ENCODE measurements around the gene NXPH1. TPM values are rescaled to one million over a fixed set of nuclear protein-coding genes. Genes with fewer than 3 reads are reported as not detected.

Gene NXPH1
- total and polyA plus RNA-seq, 9 of the 15 experiments (the other 6 are each of a cell fraction or from before 2014, with no cell fraction given) = 0.16 TPM; not detected in 8

GRCh38 chr7:8800986-8801385 lies 367.6 kb downstream of the NXPH1 start (continued):
- TF ChIP-seq ZBTB40 (IDR thresholded peaks at IDR 0.05) = no peak
- no peak for TF ChIP-seq ZBTB40 (CRISPR knock-in tag; IDR thresholded peaks at IDR 0.05)
- no peak for TF ChIP-seq TAF9B (IDR thresholded peaks at IDR 0.05; ENCODE audit: partially characterized antibody)
- no peak for TF ChIP-seq DACH1 (IDR thresholded peaks at IDR 0.05; ENCODE audit: partially characterized antibody)

Other genes starting within 250 kb of the NXPH1 start
- 12.7 and 16.4 TPM in 2 replicates for gene ICA1, start 171.4 kb upstream of the NXPH1 start, total RNA-seq (2014; rRNA removed)
- 18.5 and 23.0 TPM in 2 replicates for gene ICA1, start 171.4 kb upstream of the NXPH1 start, total RNA-seq (2014; rRNA removed; fragmentation: Illumina TruSeq; extraction: Trizol)
- gene ICA1, start 171.4 kb upstream of the NXPH1 start, total RNA-seq (2015; rRNA removed; fragmentation: Illumina TruSeq; extraction: Trizol) = 16.1 and 16.4 TPM in 2 replicates
- 17.8 and 18.5 TPM in 2 replicates for gene ICA1, start 171.4 kb upstream of the NXPH1 start, total RNA-seq (2021)
- gene ICA1, start 171.4 kb upstream of the NXPH1 start, polyA plus RNA-seq (2011; rRNA removed) = 19.8 and 26.0 TPM in 2 replicates
- gene ICA1, start 171.4 kb upstream of the NXPH1 start, polyA plus RNA-seq (2014; fragmentation: Illumina TruSeq; extraction: Trizol) = 17.2 and 22.3 TPM in 2 replicates
- gene ICA1, start 171.4 kb upstream of the NXPH1 start, polyA plus RNA-seq (2014; fragmentation: Nextera tagmentation; extraction: Ambion mirVana) = 10 to 100 TPM in 1 of 2 experiments, 1 to 10 TPM in 1; 7.1 to 10.7 TPM
- gene ICA1, start 171.4 kb upstream of the NXPH1 start, polyA plus RNA-seq (2014; rRNA removed) = 14.2 and 17.8 TPM in 2 replicates